IMR-90 (cell line): ENCODE measurements around the gene C3orf18. TPM values are rescaled to one million over a fixed set of nuclear protein-coding genes. Genes with fewer than 3 reads are reported as not detected.

Source experiments
- ATAC-seq: fragments of 200-7000 bp; cut with Tn5 transposase; 2 replicates; pipeline ENCODE4 v1.9.1; 2020; ENCODE audit warnings: low read depth, mild to moderate bottlenecking, moderate library complexity
- BruUV-seq: library from RNA; stranded (reverse); fragments of 400-500 nt; replicated peaks from 2 replicates; lab custom pipeline; 2021; lab: Mats Ljungman, UMichigan
- CTCF ChIA-PET: fragments of 300-600 bp; formaldehyde crosslinking; extraction: SDS; loops from one replicate; lab custom pipeline; 2021; ENCODE audit warnings: antibody characterized with exemption; lab: Yijun Ruan, JAX
- POLR2A ChIA-PET: fragments of 300-600 bp; sonication (Branson Sonifier 250); formaldehyde crosslinking; loops from one replicate; lab custom pipeline; 2022; ENCODE audit warnings: antibody characterized with exemption; ENCODE audit not compliant: unreplicated experiment; lab: Charles Lee
- DNase-seq: peaks from one replicate; pipeline ENCODE4 v3.0.0; 2013
- H2AFZ ChIP-seq: replicated peaks from 2 replicates; pipeline ENCODE3; 2013; ENCODE audit warnings: low read length, mild to moderate bottlenecking; ENCODE audit not compliant: poor library complexity
- H2AK5ac ChIP-seq: 2 replicates; pipeline ENCODE4 v1.6.1; 2013; ENCODE audit warnings: low read depth, low read length, inconsistent platforms
- H2AK9ac ChIP-seq: replicated peaks from 2 replicates; pipeline ENCODE3; 2013; ENCODE audit warnings: mild to moderate bottlenecking, low read depth, low read length, moderate library complexity; ENCODE audit not compliant: poor library complexity
- H2BK120ac ChIP-seq: 2 replicates; pipeline ENCODE4 v1.6.1; 2013; ENCODE audit warnings: low read depth, low read length, inconsistent platforms
- H2BK15ac ChIP-seq: 3 replicates; pipeline ENCODE4 v1.6.1; 2013; ENCODE audit warnings: low read depth, low read length, inconsistent platforms
- H2BK20ac ChIP-seq: 2 replicates; pipeline ENCODE4 v1.6.1; 2013; ENCODE audit warnings: low read depth, mild to moderate bottlenecking, inconsistent platforms, low read length, moderate library complexity
- H2BK5ac ChIP-seq: 2 replicates; pipeline ENCODE4 v1.6.1; 2013; ENCODE audit warnings: mild to moderate bottlenecking, low read depth, low read length, inconsistent platforms; ENCODE audit not compliant: poor library complexity, severe bottlenecking
- H3K14ac ChIP-seq: replicated peaks from 2 replicates; pipeline ENCODE4 v1.6.1; 2013; ENCODE audit warnings: low read depth, low read length, inconsistent platforms
- H3K18ac ChIP-seq: 2 replicates; pipeline ENCODE4 v1.6.1; 2013; ENCODE audit warnings: low read depth, low read length, control low read depth
- H3K23ac ChIP-seq: 2 replicates; pipeline ENCODE4 v1.6.1; 2013; ENCODE audit warnings: low read depth, low read length, inconsistent platforms
- H3K27ac ChIP-seq: 2 replicates; pipeline ENCODE4 v1.5.1; 2013; ENCODE audit warnings: mild to moderate bottlenecking, control low read depth, low read length; ENCODE audit not compliant: insufficient read depth
- H3K27me3 ChIP-seq: 2 replicates; pipeline ENCODE4 v1.6.1; 2013; ENCODE audit warnings: low read length; ENCODE audit not compliant: control insufficient read depth, insufficient read depth
- H3K36me3 ChIP-seq: 2 replicates; pipeline ENCODE4 v1.6.1; 2013; ENCODE audit warnings: low read length, mixed read lengths; ENCODE audit not compliant: control insufficient read depth, insufficient read depth
- H3K4ac ChIP-seq: 2 replicates; pipeline ENCODE4 v1.6.1; 2013; ENCODE audit warnings: low read depth, low read length, inconsistent platforms
- H3K4me1 ChIP-seq: 2 replicates; pipeline ENCODE4 v1.6.1; 2013; ENCODE audit warnings: low read length, mixed read lengths; ENCODE audit not compliant: control insufficient read depth, insufficient read depth
- H3K4me2 ChIP-seq: 2 replicates; pipeline ENCODE4 v1.6.1; 2013; ENCODE audit warnings: low read depth, mild to moderate bottlenecking, control low read depth, low read length, moderate library complexity
- H3K4me3 ChIP-seq: 2 replicates; pipeline ENCODE4 v1.5.1; 2013; ENCODE audit warnings: low read depth, mild to moderate bottlenecking, control low read depth, low read length, moderate library complexity; ENCODE audit not compliant: insufficient read depth
- H3K56ac ChIP-seq: 2 replicates; pipeline ENCODE4 v1.6.1; 2013; ENCODE audit warnings: low read length, inconsistent platforms; ENCODE audit not compliant: insufficient read depth; ENCODE audit errors: extremely low read depth
- H3K79me1 ChIP-seq, 2 experiments: 2 replicates each; pipeline ENCODE4 v1.6.1; 2013; ENCODE audit warnings: low read length in 2 of 2, inconsistent platforms in 1 of 2, low read depth in 1 of 2
- H3K9ac ChIP-seq: 2 replicates; pipeline ENCODE4 v1.6.1; 2013; ENCODE audit warnings: low read depth, low read length, control low read depth
- H3K9me1 ChIP-seq: 2 replicates; pipeline ENCODE4 v1.6.1; 2013; ENCODE audit warnings: low read length, inconsistent platforms; ENCODE audit not compliant: insufficient read depth
- H3K9me3 ChIP-seq: 2 replicates; pipeline ENCODE4 v1.6.1; 2013; ENCODE audit warnings: low read length; ENCODE audit not compliant: control insufficient read depth, insufficient read depth
- H4K20me1 ChIP-seq: 2 replicates; pipeline ENCODE4 v1.6.1; 2013; ENCODE audit warnings: low read length, inconsistent platforms; ENCODE audit not compliant: insufficient read depth
- H4K5ac ChIP-seq: 2 replicates; pipeline ENCODE4 v1.6.1; 2013; ENCODE audit warnings: mild to moderate bottlenecking, low read depth, low read length, control low read depth
- H4K8ac ChIP-seq, 2 experiments: 2 replicates each; pipeline ENCODE4 v1.6.1; 2013; ENCODE audit warnings: low read depth in 2 of 2, low read length in 2 of 2, control low read depth in 1 of 2, inconsistent platforms in 1 of 2
- H4K91ac ChIP-seq: 2 replicates; pipeline ENCODE4 v1.6.1; 2013; ENCODE audit warnings: low read depth, low read length, inconsistent platforms; ENCODE audit not compliant: insufficient read depth
- MAZ ChIP-seq: IDR thresholded peaks from 2 replicates; pipeline ENCODE4 v1.6.1; 2012; ENCODE audit warnings: low read depth, mild to moderate bottlenecking, low read length, improper control_type of control experiment, moderate library complexity, borderline replicate concordance
- RFX5 ChIP-seq: IDR thresholded peaks from 2 replicates; pipeline ENCODE4 v1.8.0; 2012; ENCODE audit warnings: low read depth, mild to moderate bottlenecking, low read length, moderate library complexity
- WGBS, 2 experiments: methylation state at CpG; one replicate each; pipeline versions ENCODE4 v1.1.5 to v1.1.7; 2013; ENCODE audit warnings: missing lambda C conversion rate in 2 of 2; ENCODE audit not compliant: insufficient read length in 1 of 2; ENCODE audit errors: extremely low coverage in 2 of 2; 5-methylcytosine and 5-hydroxymethylcytosine counted together
- dilution Hi-C: fragments of 300-500 bp; cut with HindIII; formaldehyde crosslinking; loops from one replicate; pipeline ENCODE4 v1.14.3; 2018; ENCODE audit warnings: low sequenced_read_pairs; ENCODE audit not compliant: unreplicated experiment
- in situ Hi-C: fragments of 300-500 bp; cut with MboI; formaldehyde crosslinking; loops from 3 replicates; pipeline ENCODE4 v1.14.3; 2019; ENCODE audit warnings: low sequenced_read_pairs, inconsistent platforms, mixed read lengths
- intact Hi-C: fragments of 100-400 bp; cut with micrococcal nuclease; formaldehyde crosslinking; loops from 2 replicates; pipeline ENCODE4 v1.10.0; 2022
- polyA plus RNA-seq, 3 experiments: library from polyadenylated mRNA; depleted of rRNA; stranded (reverse); fragments of >200 nt; gene quantifications; 2 replicates each; pipeline ENCODE4 v1.2.3, GENCODE V29; 2012; ENCODE audit warnings: low replicate concordance in 1 of 3
- total RNA-seq: library from RNA; depleted of rRNA; stranded (reverse); fragments of >200 nt; gene quantifications from 2 replicates; pipeline ENCODE4 v1.2.3, GENCODE V29; 2012

The C3orf18 gene
- total and polyA plus RNA-seq, 2 of the 4 experiments (the other 2 are of a cell fraction), result 6.8 to 10.6 TPM

DNA sequence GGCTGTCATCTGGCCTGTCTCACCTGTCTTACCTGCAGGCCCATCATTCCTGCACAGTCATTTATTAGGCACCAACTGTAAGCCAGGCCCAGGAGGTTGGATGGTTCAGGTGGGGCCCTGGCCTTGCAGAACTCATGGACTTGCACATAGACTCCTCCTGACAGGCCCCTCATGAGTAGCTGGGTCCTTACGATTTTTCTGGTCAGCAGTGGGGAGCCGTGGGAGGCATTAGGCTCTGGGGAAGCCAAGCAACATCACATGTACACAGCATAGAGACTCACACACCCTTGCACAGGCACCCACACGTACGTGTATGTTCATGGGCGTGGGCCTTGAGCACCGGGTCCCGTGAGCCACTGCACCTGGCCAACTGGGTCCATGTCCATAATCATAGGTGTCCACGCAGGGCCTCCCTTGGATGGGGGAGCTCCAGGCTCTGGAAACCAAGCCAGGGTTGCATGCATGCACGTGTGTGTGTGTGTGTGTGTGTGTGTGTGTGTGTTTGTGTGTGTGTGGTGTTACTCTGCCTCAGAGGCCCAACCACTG lies 23.7 kb upstream of the C3orf18 start:
- H3K14ac ChIP-seq, result no peak overlapping the region
- ChIA-PET CTCF (interaction anchor here (1.2 kb wide), 1 partner anchor 10 kb away, joined by 5 read pairs; no protein-coding TSS in a partner anchor), POLR2A (interaction anchor here (0.6 kb wide), 1 partner anchor 38 kb away, joined by 3 read pairs; no protein-coding TSS in a partner anchor)
- dilution Hi-C loops, result no loop called here
- H2BK5ac ChIP-seq, result no peak overlapping the region
- no peaks in the 10 kb centered on the region for H3K36me3 ChIP-seq
- H3K4me2 ChIP-seq, result no peak overlapping the region
- H4K20me1 ChIP-seq, result no peaks in the 10 kb centered on the region
- peak overlapping the region; percentile 64 for H2AFZ ChIP-seq
- H3K27ac ChIP-seq, result no peak overlapping the region
- H2BK15ac ChIP-seq, result no peak overlapping the region
- peak overlapping the region; percentile 40 for H2AK9ac ChIP-seq
- no peak overlapping the region for H2BK120ac ChIP-seq
- no peak overlapping the region for H4K91ac ChIP-seq
- TF ChIP-seq MAZ (no peak), RFX5 (no peak)
- intact Hi-C loops, result no loop called here
- H3K79me1 ChIP-seq, result no peaks in the 10 kb centered on the region
- no peak overlapping the region for H2BK20ac ChIP-seq
- H2AK5ac ChIP-seq, result no peak overlapping the region
- DNase-seq (no peak), ATAC-seq (no peak)
- no peak overlapping the region for H3K56ac ChIP-seq
- 91% methylated on average over 5 of the region's 9 CpGs; no CpG with 5 or more reads in 1 of the 2 experiments for WGBS, 2 experiments
- H3K23ac ChIP-seq, result no peak overlapping the region
- no peak overlapping the region for H4K8ac ChIP-seq
- no peaks in the 10 kb centered on the region for H3K9me3 ChIP-seq
- H3K27me3 ChIP-seq, result no peaks in the 10 kb centered on the region
- H3K4ac ChIP-seq, result 0 out of 2 replicates have a peak overlapping the region, but pooled peaks have one; percentile 9
- H3K9ac ChIP-seq, result no peak overlapping the region
- no peaks in the 10 kb centered on the region; the same call in 1 of the 2 replicates for H3K4me1 ChIP-seq
- H3K4me3 ChIP-seq, result no peak overlapping the region
- in situ Hi-C loops, result no loop called here
- no peak overlapping the region for H4K5ac ChIP-seq
- H3K9me1 ChIP-seq, result 0 out of 2 replicates have a peak, but pooled peaks cover 3% of the 10 kb centered on the region
- H3K18ac ChIP-seq, result no peak overlapping the region
- BruUV-seq, result no TSS peak
